A549 (cell line): ENCODE data around the gene ZNF316. TPM values are rescaled to one million over a fixed set of nuclear protein-coding genes. Genes with fewer than 3 reads are reported as not detected.
A peak's percentile ranks its signal among the peaks of the same experiment; 100 is the strongest.

ENCODE experiments used
- ATAC-seq, 2 experiments: fragments of 200-7000 bp in 1 of 2; fragments of >200 bp in 1 of 2; cut with Nextera tagmentation in 1 of 2; cut with Tn5 transposase in 1 of 2; 3 replicates each; pipeline versions ENCODE4 v1.8.0 to v1.9.1; 2018 to 2020; ENCODE audit warnings: mild to moderate bottlenecking in 1 of 2, moderate library complexity in 1 of 2
- CTCF ChIA-PET: fragments of 300-600 bp; sonication (Branson Sonifier 250); formaldehyde crosslinking; extraction: SDS; loops from one replicate; lab custom pipeline; 2021; ENCODE audit warnings: antibody characterized with exemption, inconsistent platforms; lab: Yijun Ruan, JAX
- POLR2A ChIA-PET: fragments of 350-600 bp; formaldehyde crosslinking; extraction: SDS; loops from one replicate; lab custom pipeline; 2021; ENCODE audit warnings: antibody characterized with exemption, inconsistent platforms; lab: Yijun Ruan, JAX
- DNase-seq, 2 experiments: peaks; one replicate each; pipeline versions ENCODE4 v3.0.0 to v3.0.0-alpha.2; 2011 to 2016; ENCODE audit warnings: low read depth in 1 of 2, low spot score in 1 of 2
- FAIRE-seq: peaks from 2 replicates; lab custom pipeline; 2011; peaks lifted over from hg19 to GRCh38; lab: Jason Lieb, UNC
- H3K27ac ChIP-seq, 2 experiments: fragments of >200 bp; sonication (Bioruptor Twin); formaldehyde crosslinking; 3 replicates each; pipeline ENCODE4 v1.5.1; 2016 to 2017
- H3K4me1 ChIP-seq: fragments of >200 bp; sonication (Bioruptor Twin); formaldehyde crosslinking; 3 replicates; pipeline ENCODE4 v1.6.1; 2016
- H3K4me2 ChIP-seq: fragments of >200 bp; sonication (Bioruptor Twin); formaldehyde crosslinking; 3 replicates; pipeline ENCODE4 v1.6.1; 2016
- H3K4me3 ChIP-seq: fragments of >200 bp; sonication (Bioruptor Twin); formaldehyde crosslinking; 3 replicates; pipeline ENCODE4 v1.5.1; 2016
- H3K9me3 ChIP-seq: fragments of >200 bp; sonication (Bioruptor Twin); formaldehyde crosslinking; 3 replicates; pipeline ENCODE4 v1.6.1; 2016
- CBX2 ChIP-seq: fragments of 200-600 bp; sonication (generic); IDR thresholded peaks from 2 replicates; pipeline ENCODE4 v1.6.1; 2016; ENCODE audit warnings: low read depth, mild to moderate bottlenecking, borderline replicate concordance
- CBX8 ChIP-seq: fragments of 200-600 bp; sonication (generic); IDR thresholded peaks from 2 replicates; pipeline ENCODE4 v1.6.1; 2016
- CEBPB ChIP-seq, 2 experiments: fragments of >200 bp in 1 of 2; sonication (Bioruptor Twin) in 1 of 2; formaldehyde crosslinking in 1 of 2; IDR thresholded peaks; 2 replicates each; pipeline ENCODE4 v1.6.1; 2012 to 2016
- CHD2 ChIP-seq: fragments of 150-350 bp; IDR thresholded peaks from 2 replicates; pipeline ENCODE4 v1.6.1; 2014; ENCODE audit warnings: low read length; ENCODE audit not compliant: partially characterized antibody
- EHMT2 ChIP-seq: fragments of 200-600 bp; sonication (generic); IDR thresholded peaks from 2 replicates; pipeline ENCODE4 v1.6.1; 2016; ENCODE audit warnings: antibody characterized with exemption, low read depth, mild to moderate bottlenecking, moderate library complexity
- FOSB ChIP-seq: fragments of 250-450 bp; sonication (Bioruptor Pico); IDR thresholded peaks from 2 replicates; pipeline ENCODE4 v1.5.0; 2020; ENCODE audit warnings: mild to moderate bottlenecking, moderate library complexity
- FOSL2 ChIP-seq, 2 experiments: fragments of 450-650 bp in 1 of 2; fragments of >200 bp in 1 of 2; sonication (Bioruptor Twin) in 1 of 2; formaldehyde crosslinking; IDR thresholded peaks; 2 replicates each; pipeline versions ENCODE4 v1.5.0 to v1.6.1; 2016 to 2020; ENCODE audit warnings: mild to moderate bottlenecking in 1 of 2, moderate library complexity in 1 of 2
- HES2 ChIP-seq: fragments of >200 bp; sonication (Bioruptor Twin); formaldehyde crosslinking; IDR thresholded peaks from 2 replicates; pipeline ENCODE4 v1.6.1; 2016
- HOXA7 ChIP-seq: fragments of 250-450 bp; sonication (Bioruptor Pico); IDR thresholded peaks from 2 replicates; pipeline ENCODE4 v1.5.0; 2020; ENCODE audit warnings: mild to moderate bottlenecking, moderate library complexity
- HOXB13 ChIP-seq: fragments of 250-450 bp; sonication (Bioruptor Pico); IDR thresholded peaks from 2 replicates; pipeline ENCODE4 v1.5.0; 2020; ENCODE audit warnings: low read depth, mild to moderate bottlenecking, moderate library complexity
- HOXB5 ChIP-seq: fragments of 250-450 bp; sonication (Bioruptor Pico); IDR thresholded peaks from 2 replicates; pipeline ENCODE4 v1.5.0; 2020; ENCODE audit warnings: mild to moderate bottlenecking, moderate library complexity
- JUN ChIP-seq, 2 experiments: fragments of >200 bp; sonication (Bioruptor Twin); formaldehyde crosslinking; IDR thresholded peaks; 2 replicates in 1 of 2; 3 replicates in 1 of 2; pipeline ENCODE4 v1.6.1; 2016 to 2017
- KDM1A ChIP-seq: fragments of 200-600 bp; sonication (generic); IDR thresholded peaks from 2 replicates; pipeline ENCODE4 v1.6.1; 2016; ENCODE audit warnings: low read depth, mild to moderate bottlenecking
- NPAS2 ChIP-seq: fragments of 250-450 bp; sonication (Bioruptor Pico); IDR thresholded peaks from 2 replicates; pipeline ENCODE4 v1.8.0; 2022; ENCODE audit warnings: mild to moderate bottlenecking, moderate library complexity, borderline replicate concordance
- NR3C1 ChIP-seq: fragments of >200 bp; sonication (Bioruptor Twin); formaldehyde crosslinking; IDR thresholded peaks from 3 replicates; pipeline ENCODE4 v1.6.1; 2017
- PBX3 ChIP-seq: IDR thresholded peaks from 2 replicates; pipeline ENCODE4 v1.6.1; 2012
- POLR2AphosphoS2 ChIP-seq: conservative IDR thresholded peaks from 2 replicates; pipeline ENCODE4 v1.6.1; 2012; ENCODE audit warnings: low read length, improper control_type of control experiment, inconsistent platforms
- REST ChIP-seq: fragments of 200-600 bp; sonication (generic); IDR thresholded peaks from 2 replicates; pipeline ENCODE4 v1.6.1; 2016; ENCODE audit warnings: antibody characterized with exemption, mild to moderate bottlenecking, moderate library complexity
- RFX5 ChIP-seq: fragments of 450-650 bp; IDR thresholded peaks from 2 replicates; pipeline ENCODE4 v1.7.1; 2014; ENCODE audit warnings: antibody characterized with exemption, mild to moderate bottlenecking, moderate library complexity
- SMC3 ChIP-seq: fragments of >200 bp; sonication (Bioruptor Twin); formaldehyde crosslinking; IDR thresholded peaks from 3 replicates; pipeline ENCODE4 v1.6.1; 2018; ENCODE audit warnings: inconsistent platforms
- SREBF2 ChIP-seq: fragments of 450-650 bp; IDR thresholded peaks from 2 replicates; pipeline ENCODE4 v1.6.1; 2014; ENCODE audit warnings: mild to moderate bottlenecking, moderate library complexity
- TP53 ChIP-seq: fragments of 250-450 bp; sonication (Bioruptor Pico); IDR thresholded peaks from 2 replicates; pipeline ENCODE4 v1.5.0; 2021; ENCODE audit warnings: mild to moderate bottlenecking, moderate library complexity
- ZC3H11A ChIP-seq: fragments of 450-650 bp; IDR thresholded peaks from 2 replicates; pipeline ENCODE4 v1.6.1; 2014; ENCODE audit warnings: antibody characterized with exemption, mild to moderate bottlenecking
- ZFP36 ChIP-seq: fragments of 450-650 bp; IDR thresholded peaks from 2 replicates; pipeline ENCODE4 v1.6.1; 2014; ENCODE audit warnings: borderline replicate concordance; ENCODE audit not compliant: partially characterized antibody
- WGBS: methylation state at CpG from one replicate; pipeline ENCODE4 v1.1.6; 2017; ENCODE audit errors: missing lambda C conversion rate; 5-methylcytosine and 5-hydroxymethylcytosine counted together
- polyA plus RNA-seq, 4 experiments: library from polyadenylated mRNA; depleted of rRNA in 3 of 4; stranded (reverse); fragments of >200 nt; fragmentation: RNase III in 1 of 4; extraction: RNeasy Plus Mini Kit Qiagen cat#74134 plus additional on column Dnase treatment in 1 of 4; gene quantifications; 2 replicates in 3 of 4; 3 replicates in 1 of 4; pipeline ENCODE4 v1.2.3, GENCODE V29; 2011 to 2017
- TF ChIP-seq, protein P1 (sequence below): IDR thresholded peaks from 2 replicates; pipeline ENCODE4 v1.6.1; 2012
- TF ChIP-seq, protein P2 (sequence below): fragments of 450-650 bp; IDR thresholded peaks from 2 replicates; pipeline ENCODE4 v1.6.1; 2014; ENCODE audit warnings: antibody characterized with exemption

ZNF316 gene
- polyA plus RNA-seq, 2 of the 4 experiments (the other 2 are of a cell fraction) = 7.5 to 21.2 TPM

DNA sequence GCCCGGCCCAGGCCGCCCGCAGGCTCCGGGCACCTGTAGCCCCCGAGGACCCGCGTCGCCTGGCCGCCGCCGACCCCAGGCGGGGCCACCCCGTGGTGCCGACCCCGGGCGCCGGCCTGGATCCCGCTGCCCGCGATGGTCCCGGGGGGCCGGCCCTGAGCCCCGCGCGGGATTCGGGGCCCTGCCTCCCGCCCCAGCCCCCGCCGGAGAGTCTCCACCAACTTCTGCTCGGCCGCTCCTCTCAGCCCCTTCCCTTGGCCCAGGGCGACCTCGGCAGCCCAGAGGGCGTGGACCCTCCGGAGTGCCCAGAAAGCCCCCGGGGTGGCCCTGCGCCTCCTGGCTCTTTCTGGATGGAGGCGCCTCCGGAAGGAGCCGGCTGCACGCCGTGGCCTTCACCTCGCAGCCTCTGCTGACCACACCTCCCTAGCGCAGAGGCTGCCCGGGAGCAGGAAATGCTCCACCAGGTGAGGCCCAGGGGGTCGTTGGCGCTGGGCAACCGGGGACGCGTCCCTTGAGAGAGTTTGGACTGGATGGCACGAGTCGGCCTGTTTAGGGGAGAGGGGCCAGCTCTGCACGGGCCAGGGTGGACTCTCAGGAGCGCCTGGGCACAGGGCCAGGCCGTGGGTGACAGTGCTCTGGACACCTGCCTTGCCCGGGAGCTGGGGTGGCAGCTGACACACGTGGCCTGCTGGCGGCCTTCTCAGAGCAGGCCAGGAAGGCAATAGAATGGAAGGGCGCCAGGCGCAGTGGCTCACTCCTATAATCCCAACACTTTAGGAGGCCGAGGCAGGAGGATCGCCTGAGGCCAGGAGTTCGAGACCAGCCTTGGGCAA lies 21.2 kb upstream of the ZNF316 start:
- CTCF ChIA-PET = interaction anchor here (1.0 to 1.1 kb wide), 2 partner anchors 16 to 25 kb away, joined by 4 to 5 read pairs; partner anchors contain the start of gene INTS15
- POLR2A ChIA-PET = interaction anchor here (1.2 kb wide), 1 partner anchor 39 kb away, joined by 3 read pairs; the partner anchor contains the start of gene ZDHHC4
- peak overlapping the region; percentile 64 for H3K4me3 ChIP-seq
- ATAC-seq = peak; percentile 40 to 44; a peak in 4 of 6 replicates
- DNase-seq = no peak
- WGBS = 63% methylated on average over 27 of the region's 63 CpGs
- H3K9me3 ChIP-seq = no peaks in the 10 kb centered on the region
- no peaks in the 10 kb centered on the region for H3K4me1 ChIP-seq
- peak overlapping the region; percentile 94 for H3K4me2 ChIP-seq
- TF ChIP-seq TP53 (CRISPR knock-in tag) (no peak), FOSL2 (IDR thresholded peaks at IDR 0.05) (no peak), FOSL2 (CRISPR knock-in tag; IDR thresholded peaks at IDR 0.05) (no peak), EHMT2 (no peak), ZC3H11A (no peak), CBX8 (no peak), HOXB5 (CRISPR knock-in tag) (no peak), KDM1A (no peak), JUN (IDR thresholded peaks at IDR 0.05) (no peak), RFX5 (no peak), CEBPB (IDR thresholded peaks at IDR 0.05) (no peak), POLR2AphosphoS2 (no peak)
- TF ChIP-seq, protein P1, sequence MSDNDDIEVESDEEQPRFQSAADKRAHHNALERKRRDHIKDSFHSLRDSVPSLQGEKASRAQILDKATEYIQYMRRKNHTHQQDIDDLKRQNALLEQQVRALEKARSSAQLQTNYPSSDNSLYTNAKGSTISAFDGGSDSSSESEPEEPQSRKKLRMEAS = no peak
- TF ChIP-seq, all 56 proteins: peak for 0
- no peak for FAIRE-seq
- peak overlapping the region; percentile 68 to 90 for H3K27ac ChIP-seq

- CTCF ChIA-PET = interaction anchor here (1.0 to 1.1 kb wide), 2 partner anchors 17 to 27 kb away, joined by 4 to 5 read pairs; partner anchors contain the start of gene INTS15
- WGBS = 87% methylated on average over 16 of the region's 20 CpGs
- Histone ChIP-seq H3K4me3 (no peak overlapping the region), H3K4me1 (no peaks in the 10 kb centered on the region), H3K9me3 (no peaks in the 10 kb centered on the region), H3K27ac (no peak overlapping the region), H3K4me2 (no peak overlapping the region)
- DNase-seq = no peak
- TF ChIP-seq CBX8 (no peak), ZC3H11A (no peak)
- peak in 1 of 2 experiments; percentile 7; a peak in 1 of 6 replicates for ATAC-seq
- POLR2A ChIA-PET = no interaction called here
- FAIRE-seq = no peak
Observed at GRCh38 chr7:6616854-6617643, 20.1 kb upstream of the ZNF316 start.

DNA sequence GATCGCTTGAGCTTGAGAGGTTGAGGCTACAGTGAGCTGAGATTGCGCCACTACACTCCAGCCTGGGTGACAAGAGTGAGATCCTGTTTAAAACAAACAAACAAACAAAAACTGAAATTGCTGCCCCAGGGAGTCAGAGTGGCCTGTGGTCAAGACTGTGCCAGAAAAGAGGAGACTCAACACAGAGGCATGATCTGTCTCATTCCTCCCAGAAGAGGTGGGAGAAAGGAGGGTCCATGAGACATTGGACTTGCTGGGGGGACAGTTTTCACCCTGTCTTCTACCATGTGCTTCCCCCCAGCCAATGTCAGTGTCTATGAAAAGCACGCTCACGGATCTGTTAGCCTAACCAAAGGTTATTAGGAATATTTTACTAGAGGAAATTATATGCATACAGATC lies 18.5 kb upstream of the ZNF316 start:
- H3K27ac ChIP-seq = no peak overlapping the region

More for the DNA sequence above, 18.5 kb upstream of the ZNF316 start:
- TF ChIP-seq FOSB (CRISPR knock-in tag) (no peak), NR3C1 (no peak), HOXB5 (CRISPR knock-in tag) (no peak), HOXA7 (no peak), NPAS2 (CRISPR knock-in tag) (no peak), SREBF2 (no peak), SMC3 (no peak), TP53 (CRISPR knock-in tag) (no peak), ZFP36 (no peak), HOXB13 (no peak), CBX2 (no peak), HES2 (no peak), CHD2 (no peak), REST (no peak), PBX3 (no peak)
- TF ChIP-seq, protein P2, sequence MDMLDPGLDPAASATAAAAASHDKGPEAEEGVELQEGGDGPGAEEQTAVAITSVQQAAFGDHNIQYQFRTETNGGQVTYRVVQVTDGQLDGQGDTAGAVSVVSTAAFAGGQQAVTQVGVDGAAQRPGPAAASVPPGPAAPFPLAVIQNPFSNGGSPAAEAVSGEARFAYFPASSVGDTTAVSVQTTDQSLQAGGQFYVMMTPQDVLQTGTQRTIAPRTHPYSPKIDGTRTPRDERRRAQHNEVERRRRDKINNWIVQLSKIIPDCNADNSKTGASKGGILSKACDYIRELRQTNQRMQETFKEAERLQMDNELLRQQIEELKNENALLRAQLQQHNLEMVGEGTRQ = no peak
- POLR2A ChIA-PET = no interaction called here
- H3K4me1 ChIP-seq = no peaks in the 10 kb centered on the region
- no peaks in the 10 kb centered on the region for H3K9me3 ChIP-seq
- no peak for FAIRE-seq
- CTCF ChIA-PET = no interaction called here
- 91% methylated on average over 4 of the region's 4 CpGs for WGBS
- no peak overlapping the region for H3K4me2 ChIP-seq
- H3K4me3 ChIP-seq = no peak overlapping the region
- DNase-seq = no peak
- ATAC-seq = no peak
